ENCODE data around the gene CABCOCO1.

Gene CABCOCO1

DNA sequence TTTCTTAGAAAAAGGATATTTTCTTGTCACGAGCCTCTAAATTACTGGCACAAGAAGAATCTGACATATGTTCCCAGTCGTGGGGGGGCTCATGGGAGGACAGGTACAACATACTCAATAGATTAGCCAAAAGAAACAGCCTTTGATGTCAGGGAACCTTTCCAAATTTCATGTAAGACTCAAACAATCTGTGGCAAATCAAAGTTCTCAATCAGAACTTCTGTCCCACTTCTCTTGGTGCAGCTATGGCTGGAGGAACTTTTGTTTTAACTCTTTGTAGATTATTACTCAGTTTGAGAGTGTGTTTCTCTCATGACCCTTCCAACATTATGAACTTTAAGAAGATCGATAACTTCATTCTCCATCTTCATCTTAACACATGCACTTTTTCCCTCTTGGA lies 124.4 kb downstream of the CABCOCO1 start:
- no peak for DNase-seq

DNA sequence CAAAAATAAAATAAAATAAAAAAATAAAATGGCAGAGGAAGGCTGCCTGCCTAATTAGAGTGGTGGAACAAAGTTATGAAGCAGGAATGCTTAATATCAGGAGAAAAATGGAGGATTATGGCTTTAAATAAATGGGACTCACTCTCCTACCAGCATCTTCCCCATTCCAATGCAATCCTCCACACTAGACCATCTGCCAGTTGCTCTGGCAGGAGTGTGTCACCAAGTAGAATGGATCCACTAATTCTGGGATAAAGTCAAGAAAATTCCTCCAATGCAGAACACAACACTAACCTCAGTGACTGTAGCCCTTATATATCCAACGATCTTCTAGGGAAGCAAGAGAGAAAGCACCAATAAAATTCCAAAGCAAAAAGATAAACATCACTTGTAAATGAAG lies 126.3 kb downstream of the CABCOCO1 start:
- no peak for DNase-seq

- DNase-seq = no peak
These were observed 128.5 kb downstream of the CABCOCO1 start for GRCh38 chr10:61791216-61791615.

DNA sequence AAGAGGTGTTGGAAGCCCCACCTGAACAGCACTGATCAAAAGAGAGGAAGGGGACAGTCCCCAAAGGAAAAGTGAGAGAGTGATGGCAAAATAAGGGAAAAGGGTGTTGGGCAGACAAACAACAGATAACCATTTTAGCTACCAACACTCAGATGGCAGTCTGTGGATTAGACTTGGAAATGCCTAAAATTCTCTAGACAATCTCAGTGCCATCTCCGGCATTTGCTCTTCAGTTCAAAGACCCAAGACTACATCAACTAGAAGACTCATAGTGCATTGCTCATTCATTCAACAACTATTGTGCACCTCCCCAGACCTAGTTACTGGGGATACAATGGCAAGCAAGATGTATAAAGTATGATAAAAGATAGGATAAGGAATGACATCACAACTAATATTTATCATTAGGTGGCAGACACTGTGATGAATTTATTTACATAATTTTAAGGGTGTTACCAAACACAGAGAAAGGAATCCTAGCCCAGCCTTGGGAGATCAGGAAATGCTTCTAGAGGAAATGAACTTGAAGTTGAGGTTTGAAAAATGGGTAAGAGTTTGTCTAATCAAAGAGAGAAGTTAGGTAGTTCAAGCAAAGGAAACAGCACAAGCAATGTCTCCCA lies 129.5 kb downstream of the CABCOCO1 start:
- DNase-seq = no peak

DNA sequence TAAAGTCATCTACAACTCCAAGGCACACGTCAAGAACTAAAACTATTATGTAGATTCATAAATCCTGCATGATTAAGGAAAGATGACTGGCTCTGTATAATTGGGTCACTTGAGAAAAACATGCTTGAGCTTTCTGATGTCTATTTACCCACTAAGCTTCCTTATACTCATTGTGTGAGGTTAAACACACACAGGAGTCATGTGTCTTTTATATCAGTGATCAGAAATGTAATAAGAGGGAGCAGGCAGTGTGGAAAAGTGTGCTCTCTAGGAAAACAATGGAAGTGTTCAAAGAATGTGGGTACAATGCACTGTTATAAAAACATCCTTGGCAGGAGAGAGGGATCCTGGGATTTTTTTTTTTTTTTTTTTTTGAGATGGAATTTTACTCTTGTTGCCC lies 130.2 kb downstream of the CABCOCO1 start:
- no peak for DNase-seq

- no peak for DNase-seq
These were observed 131.3 kb downstream of the CABCOCO1 start for GRCh38 chr10:61793760-61794703.

GRCh38 chr10:61795147-61795546 lies 132.4 kb downstream of the CABCOCO1 start:
- DNase-seq = no peak

DNA sequence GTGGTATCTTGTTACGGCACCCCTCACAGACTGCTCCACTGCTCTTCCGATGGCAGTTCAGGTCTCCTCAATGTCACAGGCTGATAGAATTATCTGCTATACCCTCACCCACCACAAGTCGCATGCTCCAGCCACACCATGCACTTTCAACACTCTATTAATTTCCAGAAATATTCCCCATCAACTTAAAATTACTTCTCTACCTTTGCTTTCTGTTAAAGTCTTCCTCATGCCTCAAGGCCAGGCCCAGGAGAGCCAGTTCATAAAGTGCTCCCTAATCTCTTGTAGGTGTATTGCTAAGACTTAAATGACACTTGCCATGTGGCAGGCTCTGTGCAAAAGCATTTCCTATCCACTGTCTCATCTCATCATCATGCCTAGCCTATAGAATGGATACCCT lies 132.8 kb downstream of the CABCOCO1 start:
- DNase-seq = no peak

DNA sequence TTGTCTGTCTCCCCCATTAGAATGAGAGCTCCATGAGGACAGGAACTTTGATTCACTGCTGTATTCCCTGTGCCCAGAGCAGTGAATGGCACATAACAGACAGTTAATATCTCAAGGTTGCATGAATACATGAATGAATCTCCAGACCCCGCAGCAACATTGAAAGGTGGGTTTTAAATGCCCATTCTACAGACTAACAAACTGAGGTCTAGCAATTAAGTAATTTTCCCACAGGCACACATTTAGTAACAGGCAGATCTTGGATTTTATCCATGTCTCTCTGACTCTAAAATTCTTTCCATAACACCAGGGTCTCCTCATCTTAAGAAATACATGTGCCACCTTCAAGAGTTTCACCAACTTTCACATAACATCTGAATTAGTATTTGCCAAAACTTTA lies 134.1 kb downstream of the CABCOCO1 start:
- no peak for DNase-seq

- DNase-seq = no peak
These were observed 134.8 kb downstream of the CABCOCO1 start for GRCh38 chr10:61797304-61798153.

DNA sequence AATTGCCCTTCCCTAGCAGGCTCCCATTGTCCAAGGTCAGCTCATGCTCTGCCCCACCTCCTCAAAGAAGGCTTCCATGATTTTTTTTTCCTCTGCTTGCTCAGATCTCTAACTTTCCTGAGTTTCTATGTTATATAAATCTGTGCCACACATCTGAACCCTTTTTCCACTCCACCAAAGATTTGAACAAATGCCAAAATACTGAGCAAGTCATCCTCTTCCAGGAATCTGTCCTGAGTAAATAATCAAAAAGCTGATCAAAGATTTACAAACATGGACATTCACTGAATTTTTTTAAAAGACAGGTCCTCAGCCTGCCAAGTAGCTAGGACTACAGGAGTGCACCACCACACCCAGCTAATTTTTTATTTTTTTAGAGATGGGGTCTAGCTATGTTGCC lies 136.0 kb downstream of the CABCOCO1 start:
- no peak for DNase-seq

GRCh38 chr10:61801484-61801883 lies 138.8 kb downstream of the CABCOCO1 start:
- DNase-seq = no peak

- DNase-seq = no peak
These were observed 140.5 kb downstream of the CABCOCO1 start for GRCh38 chr10:61803269-61803668.

DNA sequence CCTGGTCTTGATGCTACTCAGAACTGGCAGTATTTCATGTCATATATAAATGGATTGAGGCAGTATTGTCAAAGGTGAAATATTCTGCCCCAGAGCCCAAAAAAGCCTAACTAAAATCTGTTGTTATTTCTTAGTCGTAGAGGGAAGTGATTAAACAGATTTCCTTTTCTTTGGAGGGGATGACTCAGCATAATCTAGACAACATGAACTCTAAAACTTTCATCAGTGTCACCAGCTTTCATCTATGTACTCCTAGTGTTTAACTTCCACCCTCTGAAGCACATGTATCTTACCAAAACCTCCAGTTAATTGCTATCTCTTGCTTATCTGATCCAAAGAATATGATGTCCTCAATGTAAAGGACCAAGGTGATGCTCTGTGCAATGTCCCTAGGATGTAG lies 141.7 kb downstream of the CABCOCO1 start:
- peak in 1 of 2 donors; percentile 6 for DNase-seq

- no peak for DNase-seq
These were observed 142.4 kb downstream of the CABCOCO1 start for GRCh38 chr10:61805091-61805490.

DNA sequence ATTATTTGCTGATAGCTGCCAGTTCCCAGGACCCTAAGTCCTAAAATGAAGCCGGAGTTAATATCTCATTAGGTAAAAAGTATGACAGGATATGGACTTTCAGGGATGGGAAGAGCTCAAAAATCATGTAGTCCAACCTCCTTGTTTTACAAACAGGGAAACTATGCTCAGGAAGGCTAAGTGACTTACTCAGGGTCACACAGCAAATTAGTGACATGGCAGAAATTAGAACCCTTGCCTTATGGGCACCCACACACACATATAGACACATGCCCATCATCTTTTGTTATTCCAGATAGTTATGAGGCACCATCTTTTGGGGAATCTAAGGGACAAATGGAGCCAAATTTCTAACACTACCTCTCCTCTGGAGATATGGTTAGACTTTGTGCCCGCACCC lies 147.5 kb downstream of the CABCOCO1 start:
- no peak for DNase-seq

GRCh38 chr10:61812052-61812721 lies 149.5 kb downstream of the CABCOCO1 start:
- no peak for DNase-seq

DNA sequence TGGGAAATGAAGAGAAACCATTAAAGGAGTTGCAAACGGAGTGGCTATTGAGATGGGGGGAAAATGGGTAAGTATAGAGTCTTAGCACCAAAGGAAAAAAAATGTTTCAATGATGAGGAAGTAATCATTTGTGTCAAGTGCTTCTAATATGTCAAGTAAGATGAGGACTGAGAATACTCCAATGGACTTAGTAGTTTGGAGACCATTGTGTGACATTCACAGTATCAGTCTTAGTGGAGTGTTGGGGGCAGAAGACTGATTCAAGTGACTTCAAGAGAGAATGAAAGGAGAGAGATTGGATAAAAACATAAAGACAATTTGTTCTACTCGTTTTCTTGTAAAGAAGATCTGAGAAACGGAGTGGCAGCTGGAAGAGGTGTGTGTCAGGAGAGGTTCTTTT lies 150.2 kb downstream of the CABCOCO1 start:
- no peak for DNase-seq

GRCh38 chr10:61814160-61814559 lies 151.4 kb downstream of the CABCOCO1 start:
- DNase-seq = no peak

- DNase-seq = no peak
These were observed 152.8 kb downstream of the CABCOCO1 start for GRCh38 chr10:61815496-61815895.

Data from inflammatory macrophage treated with lipopolysaccharide for 1 hour (primary cell).